Measurements from ENCODE around the gene UBE2H. TPM values are rescaled to one million over a fixed set of nuclear protein-coding genes. Genes with fewer than 3 reads are reported as not detected.
A peak's percentile ranks its signal among the peaks of the same experiment; 100 is the strongest.
"Not testable (repeated sequence)": the region's sequence is repeated elsewhere in the genome, so short reads cannot be mapped to it uniquely, and the experiment has no call there.

The UBE2H gene
- total RNA-seq, 1 donor from 2014 or later: 127 TPM

DNA sequence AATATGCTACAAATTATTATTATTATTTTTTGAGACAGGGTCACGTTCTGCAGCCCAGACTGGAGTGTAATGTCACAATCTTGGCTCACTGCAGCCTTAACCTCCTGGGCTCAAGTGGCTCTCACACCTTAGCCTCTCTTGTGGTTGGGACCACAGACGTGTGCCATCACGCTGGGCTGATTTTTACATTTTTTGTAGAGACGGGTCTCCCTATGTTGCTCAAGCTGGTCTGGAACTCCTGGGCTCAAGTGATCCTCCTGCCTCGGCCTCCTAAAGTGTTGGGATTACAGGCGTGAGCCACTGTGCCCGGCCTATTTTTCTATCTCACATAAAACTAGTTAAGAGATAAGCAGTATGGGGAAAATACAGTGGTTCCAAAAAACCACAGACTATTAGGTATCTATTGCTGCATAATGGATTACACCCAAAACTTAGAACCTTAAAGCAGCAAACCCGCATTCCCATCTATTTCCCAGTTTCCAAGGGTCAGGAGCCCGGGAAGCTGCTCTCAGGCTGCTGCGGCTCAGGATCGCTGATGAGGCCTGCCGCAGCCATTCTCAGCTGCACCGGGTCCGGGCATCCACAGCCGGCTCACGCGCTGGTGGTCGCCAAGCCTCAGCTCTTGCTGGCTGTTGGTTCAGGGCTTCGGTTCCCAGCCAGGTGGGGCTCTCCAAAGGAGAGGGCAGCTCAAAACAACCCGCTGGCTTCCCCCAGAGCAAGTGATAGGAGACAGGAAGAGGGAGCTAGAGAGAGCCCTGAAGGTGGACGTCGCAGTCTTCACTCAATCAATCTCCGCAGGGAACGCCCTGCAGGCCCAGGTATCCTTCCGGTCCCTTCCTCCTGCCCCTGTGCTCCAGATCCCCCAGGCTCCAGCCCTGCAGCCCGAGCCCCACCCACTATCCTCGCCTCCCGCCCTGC, 128.2 kb downstream of the UBE2H start:
- TF ChIP-seq, protein P1, sequence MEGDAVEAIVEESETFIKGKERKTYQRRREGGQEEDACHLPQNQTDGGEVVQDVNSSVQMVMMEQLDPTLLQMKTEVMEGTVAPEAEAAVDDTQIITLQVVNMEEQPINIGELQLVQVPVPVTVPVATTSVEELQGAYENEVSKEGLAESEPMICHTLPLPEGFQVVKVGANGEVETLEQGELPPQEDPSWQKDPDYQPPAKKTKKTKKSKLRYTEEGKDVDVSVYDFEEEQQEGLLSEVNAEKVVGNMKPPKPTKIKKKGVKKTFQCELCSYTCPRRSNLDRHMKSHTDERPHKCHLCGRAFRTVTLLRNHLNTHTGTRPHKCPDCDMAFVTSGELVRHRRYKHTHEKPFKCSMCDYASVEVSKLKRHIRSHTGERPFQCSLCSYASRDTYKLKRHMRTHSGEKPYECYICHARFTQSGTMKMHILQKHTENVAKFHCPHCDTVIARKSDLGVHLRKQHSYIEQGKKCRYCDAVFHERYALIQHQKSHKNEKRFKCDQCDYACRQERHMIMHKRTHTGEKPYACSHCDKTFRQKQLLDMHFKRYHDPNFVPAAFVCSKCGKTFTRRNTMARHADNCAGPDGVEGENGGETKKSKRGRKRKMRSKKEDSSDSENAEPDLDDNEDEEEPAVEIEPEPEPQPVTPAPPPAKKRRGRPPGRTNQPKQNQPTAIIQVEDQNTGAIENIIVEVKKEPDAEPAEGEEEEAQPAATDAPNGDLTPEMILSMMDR (IDR thresholded peaks at IDR 0.05; ENCODE audit: insufficient read depth, low read length, poor library complexity, severe bottlenecking): peak; percentile 59
- Histone ChIP-seq H3K27me3 (ENCODE audit: control insufficient read depth, insufficient read depth, low read length) (no peaks in the 10 kb centered on the region), H3K4me3 (ENCODE audit: low read depth, low read length) (peak overlapping the region; percentile 63), H3K36me3 (ENCODE audit: control insufficient read depth, insufficient read depth, low read length) (no peaks in the 10 kb centered on the region)
- DNase-seq (ENCODE audit: low read depth): no peak

DNA sequence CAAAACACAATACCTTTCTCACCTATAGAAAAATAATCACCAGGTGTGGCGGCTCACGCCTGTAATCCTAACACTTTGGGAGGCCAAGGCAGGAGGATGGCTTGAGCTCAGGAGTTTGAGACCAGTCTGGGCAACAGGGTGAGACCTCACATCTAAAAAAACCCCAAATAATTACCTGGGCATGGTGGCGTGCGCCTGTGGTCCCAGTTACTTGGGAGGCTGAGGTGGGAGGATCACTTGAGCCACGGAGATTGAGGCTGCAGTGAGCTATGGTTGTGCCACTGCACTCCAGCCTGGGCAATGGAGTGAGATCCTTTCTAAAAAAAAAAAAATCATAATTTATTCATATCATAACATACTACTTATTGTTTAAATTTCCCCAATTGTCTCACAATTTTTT, 129.6 kb downstream of the UBE2H start:
- H3K27me3 ChIP-seq (ENCODE audit: control insufficient read depth, insufficient read depth, low read length); H3K36me3 ChIP-seq (ENCODE audit: control insufficient read depth, insufficient read depth, low read length); DNase-seq (ENCODE audit: low read depth); H3K4me3 ChIP-seq (ENCODE audit: low read depth, low read length): not testable (repeated sequence)

DNA sequence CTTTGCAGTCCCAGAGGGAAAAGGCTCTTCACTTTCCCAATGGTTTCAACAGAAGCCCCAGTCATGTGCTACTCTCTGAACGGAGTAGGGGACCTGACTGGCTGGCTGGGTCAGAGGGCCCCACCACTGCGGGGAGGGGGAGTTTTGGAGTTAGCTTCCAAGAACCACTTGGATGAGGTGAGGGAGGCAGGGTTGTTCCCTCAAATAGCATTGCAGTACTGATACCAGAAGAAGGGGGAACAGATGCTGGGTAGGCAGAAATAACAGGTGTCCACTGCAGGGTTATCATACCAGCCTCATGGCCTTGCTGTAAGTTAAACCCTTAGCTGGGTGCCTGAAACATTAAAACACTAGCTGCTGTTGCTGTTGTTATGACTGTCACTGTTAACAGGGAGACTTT, 131.3 kb downstream of the UBE2H start:
- no peaks in the 10 kb centered on the region for H3K36me3 ChIP-seq (ENCODE audit: control insufficient read depth, insufficient read depth, low read length)
- no peak for DNase-seq (ENCODE audit: low read depth)
- no peaks in the 10 kb centered on the region for H3K27me3 ChIP-seq (ENCODE audit: control insufficient read depth, insufficient read depth, low read length)
- H3K4me3 ChIP-seq (ENCODE audit: low read depth, low read length): no peak overlapping the region
- TF ChIP-seq, protein P1 (IDR thresholded peaks at IDR 0.05; ENCODE audit: insufficient read depth, low read length, poor library complexity, severe bottlenecking): no peak

DNA sequence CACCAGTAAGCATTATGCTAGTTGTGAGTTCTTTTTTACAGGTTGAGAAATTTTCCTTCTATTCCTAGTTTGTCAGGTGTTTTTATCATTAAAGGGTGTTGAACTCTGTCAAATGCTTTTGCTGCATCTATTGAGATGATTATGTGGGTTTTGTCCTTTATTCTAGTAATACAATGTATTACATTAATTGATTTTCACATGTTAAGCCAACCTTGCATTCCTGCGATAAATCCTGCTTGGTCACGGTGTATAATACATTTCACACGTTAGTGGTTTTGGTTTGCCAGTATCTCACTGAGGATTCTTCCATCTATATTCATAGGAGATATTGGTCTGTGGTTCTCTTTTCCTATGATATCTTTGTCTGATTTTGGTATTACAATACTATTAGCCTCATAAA, 136.0 kb downstream of the UBE2H start:
- TF ChIP-seq, protein P1 (IDR thresholded peaks at IDR 0.05; ENCODE audit: insufficient read depth, low read length, poor library complexity, severe bottlenecking): no peak
- H3K36me3 ChIP-seq (ENCODE audit: control insufficient read depth, insufficient read depth, low read length): no peaks in the 10 kb centered on the region
- DNase-seq (ENCODE audit: low read depth): no peak
- no peak overlapping the region for H3K4me3 ChIP-seq (ENCODE audit: low read depth, low read length)
- H3K27me3 ChIP-seq (ENCODE audit: control insufficient read depth, insufficient read depth, low read length): no peaks in the 10 kb centered on the region

DNA sequence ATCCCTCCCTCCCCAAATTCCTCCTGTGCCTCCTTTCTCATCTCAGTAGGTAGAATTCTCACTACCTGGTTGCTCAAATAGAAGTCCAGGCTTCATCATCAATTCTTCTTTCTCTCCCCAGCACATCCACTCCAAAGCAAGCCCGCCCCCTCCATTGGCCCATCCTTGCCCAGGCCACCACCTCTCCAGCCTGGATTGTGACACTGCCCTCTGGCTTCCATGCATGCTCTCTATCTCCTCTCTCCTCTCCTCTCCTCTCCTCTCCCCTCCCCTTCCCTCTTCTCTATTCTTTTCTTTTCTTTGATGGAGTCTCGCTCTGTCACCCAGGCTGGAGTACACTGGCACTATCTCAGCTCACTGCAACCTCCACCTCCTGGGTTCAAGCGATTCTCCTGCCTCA, 144.9 kb downstream of the UBE2H start:
- H3K27me3 ChIP-seq (ENCODE audit: control insufficient read depth, insufficient read depth, low read length): no peaks in the 10 kb centered on the region
- TF ChIP-seq, protein P1 (IDR thresholded peaks at IDR 0.05; ENCODE audit: insufficient read depth, low read length, poor library complexity, severe bottlenecking): no peak

DNA sequence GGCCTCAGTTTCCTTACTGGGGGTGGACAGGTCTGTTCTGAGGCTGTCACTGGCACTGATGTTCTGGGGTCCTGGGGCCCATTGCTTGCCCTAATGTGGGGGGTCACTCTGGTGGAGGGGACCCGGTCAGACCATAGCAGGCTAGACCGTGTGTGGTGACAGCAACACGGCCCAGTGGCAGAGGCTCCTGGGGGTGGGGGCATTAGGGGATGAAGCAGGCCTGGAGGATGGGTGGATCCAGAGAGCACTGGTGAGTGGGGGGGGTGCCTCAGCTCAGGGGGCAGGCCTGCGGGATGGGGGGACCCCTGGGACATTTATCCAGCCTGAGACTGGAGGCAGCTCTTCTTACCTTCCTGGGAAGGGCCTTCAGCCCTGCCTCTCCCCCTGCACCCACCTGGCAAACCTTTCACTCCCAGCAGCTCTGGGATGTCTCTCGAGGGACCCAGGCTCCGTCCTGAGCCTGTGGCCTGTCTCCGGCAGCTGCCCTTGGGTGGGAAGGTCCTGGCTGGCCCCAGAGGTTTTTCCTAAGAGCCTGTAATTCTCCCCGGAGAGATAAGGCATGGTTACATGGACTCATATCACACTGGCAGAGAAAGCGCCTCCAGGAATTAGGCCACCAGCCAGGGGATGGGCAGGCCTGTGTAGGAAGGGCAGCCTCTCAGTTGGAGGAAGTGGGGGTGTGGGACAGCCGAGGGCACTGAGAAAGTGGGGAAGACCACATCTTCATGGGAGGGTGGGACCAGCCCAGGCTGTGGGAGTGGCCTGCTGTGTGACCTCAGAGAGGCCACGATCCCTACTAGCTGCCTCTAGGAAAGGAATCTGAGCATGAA, 147.7 kb downstream of the UBE2H start:
- TF ChIP-seq, protein P1 (IDR thresholded peaks at IDR 0.05; ENCODE audit: insufficient read depth, low read length, poor library complexity, severe bottlenecking): no peak
- no peaks in the 10 kb centered on the region for H3K36me3 ChIP-seq (ENCODE audit: control insufficient read depth, insufficient read depth, low read length)
- no peak overlapping the region for H3K4me3 ChIP-seq (ENCODE audit: low read depth, low read length)
- peaks cover 2% of the 10 kb centered on the region for H3K27me3 ChIP-seq (ENCODE audit: control insufficient read depth, insufficient read depth, low read length)
- DNase-seq (ENCODE audit: low read depth): no peak

More for the DNA sequence above, 144.9 kb downstream of the UBE2H start:
- Histone ChIP-seq H3K4me3 (ENCODE audit: low read depth, low read length) (no peak overlapping the region), H3K36me3 (ENCODE audit: control insufficient read depth, insufficient read depth, low read length) (no peaks in the 10 kb centered on the region)
- no peak for DNase-seq (ENCODE audit: low read depth)

All from kidney epithelial cell (primary cell).